ENCODE measurements around the gene FGF12.

The FGF12 gene

DNA sequence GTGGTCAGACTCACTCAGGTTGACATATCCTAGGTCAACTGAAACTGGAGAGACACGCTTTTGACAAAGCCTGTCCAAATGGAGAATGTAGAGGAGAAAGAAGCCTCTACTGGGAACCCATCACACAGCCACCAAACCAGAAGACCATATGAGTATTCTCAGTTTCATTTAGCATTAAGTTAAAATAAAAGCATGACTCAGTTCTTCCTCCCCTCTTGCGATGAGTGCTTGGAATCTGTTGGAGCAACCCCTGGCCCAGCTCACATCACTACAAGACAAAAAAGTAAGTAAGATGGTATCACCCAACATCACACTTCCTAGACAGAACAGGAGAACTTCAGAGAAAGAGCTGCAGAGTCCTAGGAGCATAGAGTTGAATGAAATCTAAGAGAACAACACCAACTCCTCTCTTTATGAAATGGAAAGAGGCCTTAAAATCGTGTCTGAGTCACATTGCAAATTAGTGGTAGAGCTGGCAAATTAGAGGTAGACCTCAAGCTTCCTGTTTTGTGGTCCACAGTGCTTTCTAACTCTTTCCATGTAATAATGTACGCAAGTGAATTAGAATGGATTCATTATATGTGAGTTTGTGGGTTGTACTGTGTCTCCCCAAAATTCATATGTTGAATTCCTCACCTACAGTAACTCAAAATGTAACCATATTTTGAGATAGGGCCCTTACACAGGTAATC, 51.2 kb downstream of the FGF12 start:
- DNase-seq: no peak

- no peak for DNase-seq
Measured at GRCh38 chr3:192655628-192656027, 71.7 kb downstream of the FGF12 start.

DNA sequence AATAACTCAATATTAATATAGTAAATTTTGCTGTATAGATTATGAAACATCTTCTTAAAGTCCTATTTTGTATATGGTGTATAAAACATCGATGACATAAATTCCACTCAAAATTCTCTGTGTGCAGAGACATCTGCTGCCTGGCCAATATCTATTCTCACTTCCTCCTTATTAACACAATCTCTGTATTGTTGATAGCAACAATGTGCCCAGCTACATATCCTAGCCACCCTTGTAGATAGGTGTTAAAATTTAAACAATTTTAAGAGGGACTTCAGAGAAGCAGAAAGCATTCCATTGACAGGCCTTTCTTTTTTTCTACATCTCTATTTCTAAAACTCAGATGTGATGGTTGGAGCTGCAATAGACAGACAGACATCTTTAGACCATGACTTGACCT, 72.3 kb downstream of the FGF12 start:
- no peak for DNase-seq

- DNase-seq: no peak
Measured at GRCh38 chr3:192653862-192654261, 73.5 kb downstream of the FGF12 start.

DNA sequence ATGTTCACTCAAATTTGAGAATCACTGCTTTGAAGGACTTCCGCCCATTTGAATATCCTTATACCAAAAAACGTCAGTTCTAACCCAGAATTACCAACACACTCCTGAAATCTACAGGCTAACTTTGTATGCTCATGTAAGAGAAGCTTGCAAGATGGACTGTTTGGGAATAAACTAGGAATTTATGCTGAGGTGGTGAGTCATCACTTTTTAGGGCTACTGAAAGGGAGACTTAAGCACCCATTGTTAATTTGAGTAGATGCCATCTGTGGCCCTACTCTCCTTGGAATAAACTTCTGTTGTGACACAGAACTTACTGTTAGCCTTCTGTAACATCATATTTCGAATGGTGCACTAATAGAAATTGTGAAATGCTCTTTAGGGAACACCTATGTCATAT, 74.6 kb downstream of the FGF12 start:
- no peak for DNase-seq

DNA sequence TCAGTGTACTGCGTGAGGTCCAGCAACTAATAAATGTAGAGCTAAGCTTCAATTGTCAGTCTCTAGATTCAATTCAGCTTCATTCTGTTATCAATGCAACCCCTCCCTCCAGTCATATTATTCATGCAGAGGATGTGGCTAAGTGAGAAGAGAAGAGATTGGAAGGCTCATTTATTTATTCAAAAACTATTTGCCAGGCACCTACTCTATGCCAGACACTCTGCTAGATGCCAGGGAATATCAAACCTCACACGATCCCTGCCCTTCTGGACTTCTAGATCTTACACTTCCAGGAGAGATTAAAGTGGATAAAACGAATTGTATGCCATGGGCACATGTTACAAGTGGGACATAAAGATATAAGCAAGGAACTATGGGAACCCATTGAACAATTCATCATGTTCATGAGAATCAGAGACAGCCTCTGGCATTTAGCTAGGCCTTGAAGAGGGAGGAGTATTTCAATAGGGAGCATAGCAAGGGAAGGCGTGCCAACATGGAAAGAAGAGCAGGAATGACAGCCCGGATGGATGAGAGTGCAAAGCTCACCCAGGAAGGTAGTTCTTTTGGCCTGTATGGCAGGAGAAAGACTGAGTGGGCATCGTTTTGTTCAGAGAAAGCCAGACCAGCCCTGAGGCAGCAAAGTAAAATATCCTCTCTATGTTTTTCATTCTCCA, 75.4 kb downstream of the FGF12 start:
- DNase-seq: no peak

GRCh38 chr3:192645437-192645836, 81.9 kb downstream of the FGF12 start:
- no peak for DNase-seq

GRCh38 chr3:192642651-192643050, 84.7 kb downstream of the FGF12 start:
- DNase-seq: no peak

- no peak for DNase-seq
Measured at GRCh38 chr3:192641919-192642318, 85.4 kb downstream of the FGF12 start.

DNA sequence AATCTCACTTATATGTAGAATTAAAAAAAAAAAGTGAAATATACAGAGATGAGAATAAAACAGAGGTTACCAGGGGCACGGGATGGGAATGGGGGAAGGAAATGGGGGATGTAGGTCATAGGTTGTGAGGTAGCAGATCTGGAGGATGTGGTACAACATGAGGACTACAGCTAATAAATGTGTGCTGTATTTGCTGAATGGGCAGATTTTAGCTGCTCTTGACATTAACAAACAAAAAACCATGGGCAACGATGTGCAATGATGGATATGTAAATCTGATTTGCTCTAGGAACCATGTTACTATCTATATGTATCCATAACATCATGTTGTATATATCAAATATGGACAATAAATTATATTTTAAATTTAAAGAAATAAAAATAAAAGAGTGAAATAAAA, 87.4 kb downstream of the FGF12 start:
- DNase-seq: no peak

- DNase-seq: no peak
Measured at GRCh38 chr3:192637803-192638202, 89.5 kb downstream of the FGF12 start.

DNA sequence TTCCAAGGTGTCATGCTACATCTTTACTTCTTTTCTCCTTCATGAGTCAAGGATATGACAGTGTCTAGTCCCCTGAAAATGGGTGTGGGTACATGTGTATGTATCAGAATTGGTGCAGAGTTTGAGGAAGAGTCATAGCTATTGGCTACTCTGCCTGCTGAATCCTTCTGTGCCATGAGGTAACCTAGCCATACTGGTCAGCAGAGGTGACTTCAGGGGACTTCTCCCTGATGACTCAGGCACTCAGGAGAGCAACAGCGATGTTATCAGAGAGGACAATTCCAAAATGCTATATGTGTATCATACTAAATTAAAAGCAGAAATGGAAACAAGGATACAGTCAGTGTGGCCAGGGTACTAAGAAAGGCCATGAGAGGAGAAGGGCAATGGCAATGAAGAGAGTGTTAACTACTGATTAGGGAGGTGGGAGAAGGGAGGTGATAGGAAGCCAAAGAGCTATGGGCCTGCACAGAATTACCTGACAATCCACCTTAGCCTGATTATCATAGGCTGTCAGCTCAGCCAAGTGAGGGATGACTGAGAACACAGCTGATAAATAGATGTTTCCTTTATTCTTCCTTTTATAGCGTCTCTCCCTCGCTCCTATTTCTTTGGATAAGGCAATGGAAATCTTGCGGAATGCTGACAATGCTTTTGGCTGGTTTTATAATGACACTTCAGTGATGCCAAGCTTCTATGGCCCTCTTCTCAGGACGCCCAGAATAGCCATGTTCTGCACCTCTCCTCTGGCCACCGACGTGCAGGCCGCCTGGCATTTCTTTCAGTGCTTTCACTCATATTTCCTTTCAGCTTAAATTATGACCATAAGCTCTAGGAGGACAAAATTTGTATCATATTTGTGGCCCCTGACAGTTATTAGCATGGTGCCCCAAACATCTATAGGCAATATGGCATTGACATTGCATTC, 90.6 kb downstream of the FGF12 start:
- no peak for DNase-seq

DNA sequence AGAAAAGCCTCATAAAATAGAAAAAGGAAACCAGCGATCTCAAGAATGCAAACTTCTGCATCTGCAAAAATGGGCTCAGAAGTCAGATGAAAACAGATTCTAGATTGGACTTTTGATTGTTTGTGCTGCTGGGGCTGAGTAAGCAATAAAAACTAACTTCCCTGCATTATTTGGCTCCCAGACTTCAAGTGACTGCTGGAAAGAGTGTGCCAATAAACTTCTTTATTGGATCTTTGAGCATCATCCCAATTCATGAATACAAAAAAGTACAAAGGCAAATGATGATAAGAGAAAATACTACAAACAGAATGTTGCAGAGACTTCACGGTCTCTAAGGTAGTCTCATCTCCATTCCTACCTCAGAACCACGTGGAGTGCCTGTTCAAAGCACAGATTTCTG, 97.9 kb downstream of the FGF12 start:
- no peak for DNase-seq

DNA sequence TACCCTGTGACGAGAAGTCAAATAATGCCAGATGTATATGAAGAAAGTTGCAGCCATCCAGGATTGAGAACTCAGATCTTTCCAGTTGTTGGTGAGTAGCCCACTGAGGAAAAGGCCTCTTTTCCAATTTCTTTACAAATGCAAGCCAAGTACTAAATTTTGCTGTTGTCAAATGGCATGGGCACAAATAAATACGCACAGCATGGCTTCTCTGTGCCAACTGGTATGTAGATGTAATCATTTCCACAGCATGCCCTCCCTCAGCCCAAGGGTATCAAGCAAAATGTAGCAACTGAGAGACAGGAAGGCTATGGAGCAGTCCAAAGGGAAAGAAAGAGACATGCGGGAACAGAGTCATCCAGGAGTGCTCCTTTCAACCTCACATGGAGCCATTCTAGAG, 105.4 kb downstream of the FGF12 start:
- no peak for DNase-seq

- no peak for DNase-seq
Measured at GRCh38 chr3:192620275-192620674, 107.1 kb downstream of the FGF12 start.

- no peak for DNase-seq
Measured at GRCh38 chr3:192611411-192611810, 115.9 kb downstream of the FGF12 start.

DNA sequence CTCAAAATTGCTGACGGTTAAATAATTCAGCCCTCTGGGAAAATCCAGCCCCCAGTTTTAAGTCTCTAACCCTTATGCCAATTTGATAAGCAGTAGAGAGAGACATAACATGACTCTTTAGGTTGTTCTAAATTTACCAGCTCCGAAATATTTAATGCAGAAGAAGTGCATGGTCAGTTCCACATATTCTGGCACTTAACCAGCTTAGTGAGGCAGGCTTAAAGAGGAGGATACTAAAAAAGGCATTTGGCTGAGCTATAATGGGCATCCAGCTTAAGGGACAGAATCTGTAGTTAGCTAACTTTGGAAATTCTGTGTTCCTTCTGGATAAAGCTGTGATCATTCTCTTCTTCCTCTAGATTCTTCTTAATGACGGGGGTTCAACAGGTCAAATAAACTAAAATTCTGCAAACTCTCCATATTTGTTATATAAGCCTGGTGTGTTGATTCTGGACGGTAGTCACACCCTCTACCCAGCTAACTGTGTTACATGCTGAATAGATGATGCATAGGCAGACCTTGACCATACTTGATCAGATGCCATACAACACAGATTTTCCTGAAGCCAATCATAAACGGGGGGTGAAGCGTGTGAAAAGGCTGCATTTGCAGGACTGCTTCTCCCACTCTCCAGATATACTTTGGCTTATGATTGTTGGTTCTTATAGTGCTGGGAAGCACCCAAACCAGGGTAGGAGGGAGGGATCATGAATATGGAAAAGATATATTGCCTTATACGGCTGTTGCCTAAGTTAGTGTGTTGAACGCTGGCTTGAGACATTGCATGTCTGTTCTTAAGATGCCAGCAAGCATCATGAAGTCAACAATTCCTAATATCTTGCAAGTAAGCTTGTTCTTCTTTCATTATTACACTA, 118.4 kb downstream of the FGF12 start:
- no peak for DNase-seq

DNA sequence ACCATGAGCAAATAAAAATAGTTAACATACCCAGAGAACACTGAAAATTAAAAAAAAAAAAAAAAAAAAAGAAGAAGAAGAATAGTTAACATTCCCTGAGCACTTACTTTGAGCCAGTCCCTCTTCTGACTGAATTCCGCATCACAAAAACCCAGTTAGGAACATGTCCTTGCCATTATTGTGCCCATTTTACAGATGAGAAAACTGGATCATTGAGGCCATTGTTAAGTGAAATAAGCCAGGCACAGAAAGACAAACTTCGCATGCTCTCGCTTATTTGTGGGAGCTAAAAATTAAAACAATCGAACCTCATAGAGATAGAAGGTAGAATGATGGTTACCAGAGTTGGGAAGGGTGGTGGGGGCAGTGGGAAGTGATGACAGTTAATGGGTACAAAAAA, 119.5 kb downstream of the FGF12 start:
- no peak for DNase-seq

DNA sequence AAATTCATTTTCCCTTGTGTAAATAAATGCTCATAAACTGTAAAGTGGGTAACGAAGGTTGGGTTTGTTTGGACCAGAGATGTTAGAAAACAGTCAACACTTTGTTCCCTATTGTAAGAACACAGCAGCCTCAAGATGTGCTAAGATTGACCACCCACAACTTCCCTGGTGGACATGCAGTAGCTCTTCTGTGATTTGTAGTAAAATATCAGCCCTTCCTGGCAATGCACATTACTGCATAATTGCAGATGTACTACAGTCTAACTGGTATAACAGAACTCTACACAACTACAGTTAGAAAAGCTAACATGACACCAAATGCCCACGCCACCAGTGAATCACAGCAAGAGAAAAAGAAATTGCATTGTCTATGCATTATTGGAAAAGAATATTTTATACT, 129.4 kb downstream of the FGF12 start:
- no peak for DNase-seq

DNA sequence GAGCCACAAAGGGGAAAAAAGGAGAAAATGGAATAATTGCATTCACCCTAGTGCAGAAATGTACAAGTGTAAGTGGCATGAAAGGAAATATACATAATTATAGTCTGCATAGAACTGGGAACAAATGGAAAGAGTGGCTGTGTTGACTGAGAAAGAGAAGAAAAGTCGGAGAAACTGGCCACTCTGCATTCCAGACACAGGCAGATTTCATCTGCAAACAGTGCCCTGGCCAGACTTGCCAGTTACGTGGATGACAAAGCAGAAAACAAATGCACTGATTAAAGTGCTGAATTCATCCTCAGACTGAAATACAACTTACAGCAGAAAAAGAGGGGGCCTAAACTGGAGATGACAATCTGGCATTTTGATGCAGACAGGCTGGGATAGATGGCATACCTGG, 129.8 kb downstream of the FGF12 start:
- DNase-seq: no peak

- no peak for DNase-seq
Measured at GRCh38 chr3:192578729-192579128, 148.6 kb downstream of the FGF12 start.

GRCh38 chr3:192577811-192578210, 149.5 kb downstream of the FGF12 start:
- no peak for DNase-seq

- no peak for DNase-seq
Measured at GRCh38 chr3:192577271-192577670, 150.1 kb downstream of the FGF12 start.

All from activated naive CD4-positive, alpha-beta T cell treated with Interleukin-2 at 50 U/mL for 16 hours (primary cell).